OCI-LY7 (cell line): ENCODE data around the gene AASDHPPT. TPM values are rescaled to one million over a fixed set of nuclear protein-coding genes. Genes with fewer than 3 reads are reported as not detected.

Experiments
- BruUV-seq: library from RNA; stranded (reverse); fragments of 400-500 nt; replicated peaks from 2 replicates; lab custom pipeline; 2021; lab: Mats Ljungman, UMichigan
- CTCF ChIA-PET: fragments of 300-600 bp; sonication (Branson Sonifier 250); formaldehyde crosslinking; loops from one replicate; lab custom pipeline; 2022; ENCODE audit warnings: antibody characterized with exemption; ENCODE audit not compliant: unreplicated experiment; lab: Charles Lee
- POLR2A ChIA-PET: fragments of 300-600 bp; sonication (Branson Sonifier 250); formaldehyde crosslinking; loops from one replicate; lab custom pipeline; 2022; ENCODE audit warnings: antibody characterized with exemption; lab: Charles Lee
- DNase-seq: peaks from one replicate; pipeline ENCODE4 v3.0.0-alpha.2; 2015; ENCODE audit warnings: low spot score
- H2AFZ ChIP-seq: fragments of 200-600 bp; sonication (generic), shearing (Covaris generic); 2 replicates; pipeline ENCODE4 v1.6.1; 2014; ENCODE audit warnings: mild to moderate bottlenecking, antibody characterized with exemption, low read length, moderate library complexity
- H3K27ac ChIP-seq: fragments of 200-600 bp; sonication (generic); 2 replicates; pipeline ENCODE4 v1.5.1; 2014; ENCODE audit warnings: mixed run types, low read depth, mild to moderate bottlenecking, moderate library complexity, low read length, inconsistent platforms; ENCODE audit not compliant: poor library complexity, severe bottlenecking
- H3K36me3 ChIP-seq: fragments of 200-600 bp; sonication (generic); 2 replicates; pipeline ENCODE4 v1.6.1; 2014; ENCODE audit warnings: mild to moderate bottlenecking, antibody characterized with exemption, low read length, moderate library complexity, mixed read lengths; ENCODE audit not compliant: insufficient read depth
- H3K4me1 ChIP-seq: fragments of 200-600 bp; sonication (generic); 2 replicates; pipeline ENCODE4 v1.5.1; 2014; ENCODE audit warnings: mild to moderate bottlenecking, low read length; ENCODE audit not compliant: insufficient read depth, poor library complexity, severe bottlenecking
- H3K4me2 ChIP-seq: fragments of 200-600 bp; sonication (generic); 2 replicates; pipeline ENCODE4 v1.6.1; 2014; ENCODE audit warnings: mild to moderate bottlenecking, low read length
- H3K4me3 ChIP-seq: fragments of 200-600 bp; sonication (generic); 2 replicates; pipeline ENCODE4 v1.5.1; 2014; ENCODE audit warnings: mild to moderate bottlenecking, low read depth, low read length; ENCODE audit not compliant: poor library complexity, severe bottlenecking
- H3K79me2 ChIP-seq: fragments of 200-600 bp; sonication (generic); 2 replicates; pipeline ENCODE4 v1.6.1; 2016; ENCODE audit warnings: low read depth, mild to moderate bottlenecking, low read length, moderate library complexity, mixed read lengths; ENCODE audit not compliant: insufficient read depth
- H3K9me2 ChIP-seq: fragments of 200-600 bp; sonication (generic); 2 replicates; pipeline ENCODE4 v1.6.1; 2016; ENCODE audit warnings: mild to moderate bottlenecking, low read length, mixed read lengths; ENCODE audit not compliant: insufficient read depth
- H3K9me3 ChIP-seq: fragments of 200-600 bp; sonication (generic); 2 replicates; pipeline ENCODE4 v1.6.1; 2014; ENCODE audit warnings: mild to moderate bottlenecking, mixed run types, low read length, mixed read lengths
- H4K20me1 ChIP-seq: fragments of 200-600 bp; sonication (generic); 2 replicates; pipeline ENCODE4 v1.6.1; 2014; ENCODE audit warnings: mild to moderate bottlenecking, antibody characterized with exemption, low read length, moderate library complexity, mixed read lengths; ENCODE audit not compliant: insufficient read depth
- CTCF ChIP-seq: fragments of 200-600 bp; sonication (generic); conservative IDR thresholded peaks from 2 replicates; pipeline ENCODE4 v1.5.1; 2014; ENCODE audit warnings: mild to moderate bottlenecking, antibody characterized with exemption, low read length, moderate library complexity, mixed read lengths
- EZH2phosphoT487 ChIP-seq: fragments of 200-600 bp; sonication (generic); IDR thresholded peaks from 2 replicates; pipeline ENCODE4 v1.6.1; 2018; ENCODE audit warnings: low read depth, borderline replicate concordance, mild to moderate bottlenecking, mixed run types, antibody characterized with exemption, low read length, moderate library complexity, mixed read lengths
- intact Hi-C: fragments of 100-400 bp; cut with micrococcal nuclease; formaldehyde crosslinking; loops from one replicate; pipeline ENCODE4 v1.10.0; 2022; ENCODE audit not compliant: unreplicated experiment
- total RNA-seq, 2 experiments: library from RNA; depleted of rRNA in 1 of 2; stranded (reverse); fragments of >200 nt in 1 of 2; shearing (Covaris generic) in 1 of 2; gene quantifications; 2 replicates each; pipeline ENCODE4 v1.2.3, GENCODE V29; 2014 to 2022

Gene AASDHPPT
- total RNA-seq, 2 experiments from 2014 or later: 49.5 to 51.1 TPM

DNA sequence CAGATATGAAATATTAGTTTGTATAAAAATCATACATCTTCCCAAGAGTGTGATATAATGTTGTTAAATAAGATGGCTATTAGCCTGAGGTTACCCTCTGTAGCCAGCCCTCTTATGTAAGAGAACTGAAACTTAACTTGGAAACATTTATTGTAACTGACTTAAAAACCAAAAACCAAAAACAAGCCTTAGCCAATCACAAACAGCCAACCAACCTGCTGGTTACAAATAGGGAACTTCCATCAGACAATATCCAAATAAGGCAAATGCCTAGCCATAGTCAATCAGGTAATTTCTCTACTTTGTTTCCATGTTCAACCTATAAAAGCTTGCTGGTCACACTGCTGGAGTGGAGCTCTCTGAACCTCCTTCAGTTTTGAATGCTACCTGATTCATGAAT is 14.5 kb upstream of the AASDHPPT start:
- Histone ChIP-seq H3K9me2 (no peaks in the 10 kb centered on the region), H3K36me3 (no peaks in the 10 kb centered on the region), H3K9me3 (no peaks in the 10 kb centered on the region), H2AFZ (no peak overlapping the region), H3K4me2 (no peak overlapping the region), H4K20me1 (no peaks in the 10 kb centered on the region), H3K79me2 (no peaks in the 10 kb centered on the region), H3K4me3 (no peak overlapping the region), H3K27ac (no peak overlapping the region), H3K4me1 (no peaks in the 10 kb centered on the region)
- POLR2A ChIA-PET: interaction anchor here (1.1 kb wide), 1 partner anchor 19 kb away, joined by 3 read pairs; no protein-coding TSS in a partner anchor
- BruUV-seq: no TSS peak
- CTCF ChIA-PET: no interaction called here
- intact Hi-C loops: no loop called here
- DNase-seq: no peak
- TF ChIP-seq CTCF (no peak), EZH2phosphoT487 (no peak)

GRCh38 chr11:106070606-106071005 is 6.9 kb upstream of the AASDHPPT start:
- no peak overlapping the region for H3K4me3 ChIP-seq
- CTCF ChIA-PET: no interaction called here
- BruUV-seq: no TSS peak
- H3K4me1 ChIP-seq: peaks cover 2% of the 10 kb centered on the region
- no peak overlapping the region for H3K27ac ChIP-seq
- H3K9me2 ChIP-seq: no peaks in the 10 kb centered on the region
- no peak for DNase-seq
- no peaks in the 10 kb centered on the region for H4K20me1 ChIP-seq
- no peaks in the 10 kb centered on the region for H3K79me2 ChIP-seq
- H3K36me3 ChIP-seq: no peaks in the 10 kb centered on the region
- TF ChIP-seq EZH2phosphoT487: no peak
- TF ChIP-seq CTCF: no peak
- H3K4me2 ChIP-seq: no peak overlapping the region
- no peaks in the 10 kb centered on the region for H3K9me3 ChIP-seq
- intact Hi-C loops: loop anchor here (10.0 kb wide), 1 partner anchor 1384 kb away; the partner anchor contains the start of gene CWF19L2
- no peak overlapping the region for H2AFZ ChIP-seq
- POLR2A ChIA-PET: interaction anchor here (0.6 to 1.9 kb wide), 5 partner anchors 11 to 1632 kb away, joined by 3 to 5 read pairs (median 3); no protein-coding TSS in a partner anchor

DNA sequence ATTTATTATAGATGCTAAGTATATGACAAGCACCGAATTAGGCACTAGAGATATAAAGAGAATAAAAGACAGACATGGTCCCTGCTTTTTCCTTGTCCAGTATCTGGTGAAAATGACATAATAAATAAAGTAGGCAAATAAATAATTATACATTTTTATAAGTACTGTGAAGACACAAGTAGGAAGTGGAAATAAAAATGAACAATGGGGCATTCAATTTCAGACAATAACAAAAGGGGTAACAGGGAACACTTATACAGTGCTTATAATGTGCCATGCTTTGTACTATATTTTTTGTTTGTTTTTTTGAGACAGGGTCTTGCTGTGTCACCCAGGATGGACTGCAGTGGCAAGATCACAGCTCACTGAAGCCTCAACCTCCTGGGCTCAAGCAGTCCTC is 4.7 kb upstream of the AASDHPPT start:
- H4K20me1 ChIP-seq: no peaks in the 10 kb centered on the region
- no TSS peak for BruUV-seq
- H3K9me2 ChIP-seq: no peaks in the 10 kb centered on the region
- intact Hi-C loops: loop anchor here (10.0 kb wide), 1 partner anchor 1382 kb away; the partner anchor contains the start of gene CWF19L2
- no peak overlapping the region for H3K4me2 ChIP-seq
- ChIA-PET CTCF (no interaction called here), POLR2A (interaction anchor here (0.6 kb wide), 1 partner anchor 14 kb away, joined by 3 read pairs; no protein-coding TSS in a partner anchor)
- peaks cover 3% of the 10 kb centered on the region; the same call in 1 of the 2 replicates for H3K79me2 ChIP-seq
- DNase-seq: no peak
- H3K36me3 ChIP-seq: no peaks in the 10 kb centered on the region
- H3K4me3 ChIP-seq: no peak overlapping the region
- no peak overlapping the region for H2AFZ ChIP-seq
- H3K9me3 ChIP-seq: no peaks in the 10 kb centered on the region
- TF ChIP-seq CTCF (no peak), EZH2phosphoT487 (no peak)
- H3K4me1 ChIP-seq: peaks cover 10% of the 10 kb centered on the region
- H3K27ac ChIP-seq: no peak overlapping the region
